Lung (tissue), 12 donors: Measurements from ENCODE around the gene CELF1. TPM values are rescaled to one million over a fixed set of nuclear protein-coding genes. Genes with fewer than 3 reads are reported as not detected.

Experiments used
- ATAC-seq: fragments of 200-7000 bp; cut with Tn5 transposase; one replicate; pipeline ENCODE4 v1.9.1; 2020; ENCODE audit warnings: moderate number of reproducible peaks; ENCODE audit not compliant: insufficient read depth, low FRiP score
- DNase-seq, 3 donors: peaks; one replicate each; pipeline ENCODE4 v3.0.0-alpha.2; 2013 to 2017
- H3K27ac ChIP-seq, 2 donors: one replicate each; pipeline ENCODE4 v1.5.1; 2013; ENCODE audit warnings: mild to moderate bottlenecking in 2 of 2, moderate library complexity in 2 of 2, control low read depth in 1 of 2, inconsistent platforms in 1 of 2, low read depth in 1 of 2, low read length in 1 of 2
- H3K27me3 ChIP-seq, 3 donors: one replicate each; pipeline ENCODE4 v1.5.1; 2013; ENCODE audit warnings: low read length in 2 of 3; ENCODE audit not compliant: control insufficient read depth in 3 of 3, insufficient read depth in 3 of 3
- H3K36me3 ChIP-seq, 4 donors: one replicate each; pipeline ENCODE4 v1.5.1; 2013; ENCODE audit warnings: low read length in 4 of 4, mild to moderate bottlenecking in 1 of 4, moderate library complexity in 1 of 4; ENCODE audit not compliant: control insufficient read depth in 4 of 4, insufficient read depth in 4 of 4
- H3K4me1 ChIP-seq, 5 donors: one replicate each; pipeline ENCODE4 v1.5.1; 2013; ENCODE audit warnings: low read length in 5 of 5, mild to moderate bottlenecking in 2 of 5, moderate library complexity in 1 of 5; ENCODE audit not compliant: control insufficient read depth in 5 of 5, insufficient read depth in 5 of 5
- H3K4me3 ChIP-seq: one replicate; pipeline ENCODE4 v1.5.1; 2013; ENCODE audit warnings: mild to moderate bottlenecking, control low read depth, moderate library complexity
- H3K9ac ChIP-seq, 2 donors: one replicate each; pipeline ENCODE4 v1.5.1; 2013; ENCODE audit warnings: low read length in 2 of 2, control low read depth in 1 of 2; ENCODE audit not compliant: insufficient read depth in 1 of 2
- H3K9me3 ChIP-seq, 4 donors: one replicate each; pipeline ENCODE4 v1.5.1; 2013; ENCODE audit warnings: low read length in 3 of 4, mild to moderate bottlenecking in 1 of 4, moderate library complexity in 1 of 4; ENCODE audit not compliant: control insufficient read depth in 4 of 4, insufficient read depth in 3 of 4
- CTCF ChIP-seq: IDR thresholded peaks from 2 replicates; pipeline ENCODE4 v1.5.1; 2012; ENCODE audit warnings: mild to moderate bottlenecking; ENCODE audit errors: control extremely low read depth, extremely low read depth
- WGBS, 2 donors: extraction: QIAGEN DNeasy Blood & Tissue Kit; methylation state at CpG; one replicate each; pipeline ENCODE4 v1.1.7; 2013; 5-methylcytosine and 5-hydroxymethylcytosine counted together
- polyA plus RNA-seq, 2 donors: library from polyadenylated mRNA; stranded (reverse); fragments of 200-250 nt; gene quantifications; one replicate each; pipeline ENCODE4 v1.2.1, GENCODE V29; 2013
- total RNA-seq, 2 donors: library from RNA; depleted of rRNA in 1 of 2; stranded (reverse); fragments of >200 nt in 1 of 2; gene quantifications; one replicate each; pipeline ENCODE4 v1.2.1, GENCODE V29; 2014 to 2021
- donor health status: control.
- donor health status: control.
- donor health status: Bipolar disorder and iron deficiency.
- donor health status: healthy.
- donor health status: DM: yes; HTN: yes; CAD: no.

Gene CELF1
- total and polyA plus RNA-seq, 4 donors, result 32.2 to 184 (median 63.8) TPM

- DNase-seq (no peak), ATAC-seq (no peak)
- 59 to 70% methylated on average over 7 of the region's 7 CpGs for WGBS, 2 donors
- Histone ChIP-seq H3K9ac (no peak overlapping the region), H3K27me3 (peaks cover 0 to 23% (median 12%) of the 10 kb centered on the region in 3 donors), H3K36me3 (no peaks in the 10 kb centered on the region), H3K27ac (no peak overlapping the region), H3K4me3 (no peak overlapping the region), H3K9me3 (peaks cover 0 to 2% (median 0%) of the 10 kb centered on the region in 4 donors), H3K4me1 (peaks cover 0 to 15% (median 5%) of the 10 kb centered on the region in 5 donors)
- TF ChIP-seq CTCF, result no peak
Measured at GRCh38 chr11:47595029-47595428, 42.1 kb upstream of the CELF1 start.

GRCh38 chr11:47593934-47594855, 41.3 kb upstream of the CELF1 start, which contains the start of gene C1QTNF4:
C1QTNF4 (minus strand) TSS chr11:47594411; CDS start chr11:47590810, 3,601 bp downstream.
- TF ChIP-seq CTCF, result no peak
- Histone ChIP-seq H3K27ac (no peak within 1 kb of the TSS), H3K4me3 (no peak within 1 kb of the TSS), H3K4me1 (peaks cover 0 to 18% (median 5%) of the 10 kb centered on the region in 5 donors), H3K27me3 (peaks cover 0 to 23% (median 12%) of the 10 kb centered on the region in 3 donors), H3K9ac (no peak within 1 kb of the TSS), H3K9me3 (peaks cover 0 to 4% (median 0%) of the 10 kb centered on the region in 4 donors), H3K36me3 (no peaks in the 10 kb centered on the region)
- WGBS, 2 donors, result 4 to 5% methylated on average over 38 to 48 of the region's 48 CpGs
- ATAC-seq, result no peak
- DNase-seq, result peak in 2 of 3 donors; percentile 36 to 47

GRCh38 chr11:47593492-47593933, 40.6 kb upstream of the CELF1 start:
- Histone ChIP-seq H3K27ac (no peak overlapping the region), H3K36me3 (peaks cover 0 to 2% (median 0%) of the 10 kb centered on the region in 4 donors), H3K9me3 (peaks cover 0 to 4% (median 0%) of the 10 kb centered on the region in 4 donors), H3K4me3 (no peak overlapping the region), H3K9ac (no peak overlapping the region), H3K4me1 (peaks cover 0 to 24% (median 5%) of the 10 kb centered on the region in 5 donors), H3K27me3 (peaks cover 0 to 23% (median 12%) of the 10 kb centered on the region in 3 donors)
- no peak for DNase-seq
- WGBS, 2 donors, result 2 to 11% methylated on average over 6 of the region's 6 CpGs
- no peak for ATAC-seq
- TF ChIP-seq CTCF, result no peak
